Stomach (tissue), 9 donors: ENCODE data around the gene FNBP1L. TPM values are rescaled to one million over a fixed set of nuclear protein-coding genes. Genes with fewer than 3 reads are reported as not detected.

Experiments used
- DNase-seq, 2 donors: peaks; one replicate each; pipeline versions ENCODE4 v3.0.0 to v3.0.0-alpha.2; 2013 to 2019
- H3K27ac ChIP-seq, 5 donors: fragments of 200-600 bp in 4 of 5; sonication (generic) in 4 of 5; one replicate each; pipeline ENCODE4 v1.5.1; 2013 to 2019; ENCODE audit warnings: mild to moderate bottlenecking in 1 of 5, moderate library complexity in 1 of 5
- H3K27me3 ChIP-seq, 3 donors: fragments of 200-600 bp; sonication (generic); one replicate each; pipeline ENCODE4 v1.5.1; 2017 to 2019; ENCODE audit warnings: mixed run types in 1 of 3
- H3K36me3 ChIP-seq, 4 donors: fragments of 200-600 bp; sonication (generic); 1 replicate in 3 of 4; 2 replicates in 1 of 4; pipeline ENCODE4 v1.5.1; 2016 to 2019
- H3K4me1 ChIP-seq, 4 donors: fragments of 200-600 bp; sonication (generic); one replicate each; pipeline ENCODE4 v1.5.1; 2016 to 2019
- H3K4me3 ChIP-seq, 4 donors: fragments of 200-600 bp; sonication (generic) in 3 of 4; one replicate each; pipeline ENCODE4 v1.5.1; 2016 to 2019; ENCODE audit warnings: mild to moderate bottlenecking in 1 of 4
- H3K9me3 ChIP-seq, 4 donors: fragments of 200-600 bp; sonication (generic); one replicate each; pipeline ENCODE4 v1.5.1; 2016 to 2019
- CTCF ChIP-seq, 7 experiments: fragments of 450-650 bp in 4 of 7; fragments of 200-600 bp in 3 of 7; sonication (generic) in 3 of 7; IDR thresholded peaks; one replicate each; pipeline ENCODE4 v1.5.1; 2016 to 2019; ENCODE audit warnings: antibody characterized with exemption in 7 of 7, control low read depth in 2 of 7, mild to moderate bottlenecking in 1 of 7
- EP300 ChIP-seq: sonication (generic); formaldehyde crosslinking; IDR thresholded peaks from one replicate; pipeline ENCODE4 v1.6.1; 2017; ENCODE audit warnings: antibody characterized with exemption
- POLR2A ChIP-seq, 4 donors: fragments of 450-650 bp; IDR thresholded peaks; one replicate each; pipeline ENCODE4 v1.6.1; 2016; ENCODE audit warnings: antibody characterized with exemption in 4 of 4, control low read depth in 2 of 4, mild to moderate bottlenecking in 1 of 4, moderate library complexity in 1 of 4
- POLR2AphosphoS5 ChIP-seq, 3 donors: sonication (generic); formaldehyde crosslinking; IDR thresholded peaks; one replicate each; pipeline ENCODE4 v1.6.1; 2016; ENCODE audit warnings: antibody characterized with exemption in 3 of 3
- WGBS, 5 donors: extraction: QIAGEN DNeasy Blood & Tissue Kit in 3 of 5; methylation state at CpG; one replicate each; pipeline versions ENCODE4 v1.1.5 to v1.1.7; 2013 to 2018; 5-methylcytosine and 5-hydroxymethylcytosine counted together
- intact Hi-C: fragments of 100-400 bp; cut with DNase I; formaldehyde crosslinking; loops from one replicate; pipeline ENCODE4 v1.15.1; 2023; ENCODE audit warnings: low total_unique reads
- polyA plus RNA-seq, 3 donors: library from polyadenylated mRNA; stranded (reverse); fragments of 200-250 nt; gene quantifications; one replicate each; pipeline ENCODE4 v1.2.3, GENCODE V29; 2013
- total RNA-seq, 5 donors: library from RNA; depleted of rRNA; stranded (reverse); fragments of >200 nt; gene quantifications; one replicate each; pipeline versions ENCODE4 v1.1.0 to v1.2.3, GENCODE V29; 2014 to 2016
- donor health status: healthy with polysubstance abuse.
- donor health status: Bipolar disorder and iron deficiency.
- donor health status: healthy.

The FNBP1L gene
- total and polyA plus RNA-seq, 8 donors, result 9.2 to 74.0 (median 29.2) TPM

DNA sequence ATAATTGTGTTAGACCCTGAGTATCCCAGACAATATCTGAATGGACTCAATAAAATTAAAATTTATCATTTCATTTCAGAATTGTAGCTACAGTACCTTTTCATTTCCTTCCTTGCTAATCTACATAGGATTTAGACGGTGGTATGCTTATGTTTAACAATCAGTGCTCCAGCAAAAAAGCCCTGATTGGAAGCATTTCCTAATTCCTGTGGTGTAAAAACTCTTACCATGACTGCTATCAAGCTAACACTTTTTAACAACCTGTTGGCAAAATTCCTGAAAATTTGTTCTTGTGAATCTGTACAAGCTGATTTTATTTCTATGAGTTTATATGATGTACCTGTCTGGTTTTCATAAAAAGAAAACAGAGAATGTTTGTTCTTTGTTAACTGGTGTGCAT is 5.2 kb upstream of the FNBP1L start:
- H3K27ac ChIP-seq, result peak overlapping the region in 3 of 5 donors; percentile 26 to 65 (median 51)
- DNase-seq, result no peak
- H3K27me3 ChIP-seq, result peaks cover 0 to 2% (median 0%) of the 10 kb centered on the region in 3 donors
- TF ChIP-seq EP300 (no peak), POLR2AphosphoS5 (IDR thresholded peaks at IDR 0.05) (no peak), CTCF (IDR thresholded peaks at IDR 0.05) (no peak), POLR2A (IDR thresholded peaks at IDR 0.05) (no peak)
- H3K4me1 ChIP-seq, result peaks cover 0 to 21% (median 7%) of the 10 kb centered on the region in 4 donors
- WGBS, 5 donors, result 16 to 40% (median 31%) methylated on average over 1 of the region's 1 CpG
- H3K9me3 ChIP-seq, result no peaks in the 10 kb centered on the region
- intact Hi-C loops, result no loop called here
- H3K4me3 ChIP-seq, result no peak overlapping the region
- no peaks in the 10 kb centered on the region for H3K36me3 ChIP-seq

DNA sequence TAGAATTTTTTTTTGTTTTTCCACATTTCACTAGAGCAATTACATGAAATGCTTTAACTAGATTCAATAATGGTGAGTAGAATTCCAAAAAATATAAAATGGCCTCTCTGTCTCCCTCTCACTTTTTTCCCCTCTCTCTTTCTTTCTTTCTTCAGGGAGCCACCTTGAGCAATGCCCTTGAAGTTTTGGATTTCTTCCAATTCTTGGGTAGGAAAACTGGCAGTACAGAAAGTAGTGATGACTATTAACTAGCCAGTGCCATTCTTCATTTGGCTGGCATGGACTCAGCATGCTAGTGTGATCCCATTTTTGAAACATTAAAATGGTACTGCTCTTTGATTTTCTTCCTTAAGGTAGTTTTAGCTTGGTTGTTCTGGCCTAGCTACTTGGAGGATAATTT is 4.5 kb upstream of the FNBP1L start:
- peak in 1 of 2 donors; percentile 20 for DNase-seq

GRCh38 chr1:93446837-93447451 is 974 bp upstream of the FNBP1L start:
- 15 to 31% (median 18%) methylated on average over 16 of the region's 16 CpGs for WGBS, 5 donors
- peak; percentile 79 to 82 for DNase-seq
- intact Hi-C loops, result no loop called here
- Histone ChIP-seq H3K9me3 (no peaks in the 10 kb centered on the region), H3K27ac (peak overlapping the region; percentile 90 to 98 (median 94)), H3K4me1 (peaks cover 0 to 45% (median 28%) of the 10 kb centered on the region in 4 donors), H3K4me3 (peak overlapping the region; percentile 71 to 95 (median 88)), H3K36me3 (no peaks in the 10 kb centered on the region), H3K27me3 (peaks cover 0 to 23% (median 4%) of the 10 kb centered on the region in 3 donors)
- no peak for TF ChIP-seq CTCF (IDR thresholded peaks at IDR 0.05)
- peak in 2 of 3 donors; percentile 47 to 56 for TF ChIP-seq POLR2AphosphoS5 (IDR thresholded peaks at IDR 0.05)

More for the DNA sequence above, 4.5 kb upstream of the FNBP1L start:
- TF ChIP-seq POLR2A (IDR thresholded peaks at IDR 0.05) (no peak), EP300 (no peak), CTCF (IDR thresholded peaks at IDR 0.05) (no peak), POLR2AphosphoS5 (IDR thresholded peaks at IDR 0.05) (no peak)
- H3K4me1 ChIP-seq, result peaks cover 0 to 21% (median 11%) of the 10 kb centered on the region in 4 donors
- H3K4me3 ChIP-seq, result no peak overlapping the region
- no peaks in the 10 kb centered on the region for H3K36me3 ChIP-seq
- no peak overlapping the region for H3K27ac ChIP-seq
- peaks cover 0 to 9% (median 4%) of the 10 kb centered on the region in 3 donors for H3K27me3 ChIP-seq
- no peaks in the 10 kb centered on the region for H3K9me3 ChIP-seq
- intact Hi-C loops, result no loop called here

GRCh38 chr1:93448292-93448982 is 519 bp downstream of the FNBP1L start:
- WGBS, 5 donors, result 0 to 1% (median 1%) methylated on average over 23 to 77 of the region's 77 CpGs
- Histone ChIP-seq H3K4me3 (peak overlapping the region; percentile 71 to 95 (median 88)), H3K27me3 (peaks cover 0 to 23% (median 4%) of the 10 kb centered on the region in 3 donors), H3K4me1 (peaks cover 0 to 45% (median 28%) of the 10 kb centered on the region in 4 donors), H3K27ac (peak overlapping the region; percentile 90 to 98 (median 94)), H3K9me3 (no peaks in the 10 kb centered on the region), H3K36me3 (no peaks in the 10 kb centered on the region)
- peak; percentile 56 to 83 for DNase-seq
- intact Hi-C loops, result no loop called here
- TF ChIP-seq EP300 (no peak), CTCF (IDR thresholded peaks at IDR 0.05) (no peak), POLR2A (IDR thresholded peaks at IDR 0.05) (no peak), POLR2AphosphoS5 (IDR thresholded peaks at IDR 0.05) (no peak)
